Hepatocyte (in vitro differentiated cells): ENCODE measurements around the gene R3HDM4.

Source experiments
- CTCF ChIP-seq: fragments of 200-600 bp; sonication (generic); IDR thresholded peaks from 2 replicates; pipeline ENCODE4 v1.5.1; 2016; ENCODE audit warnings: antibody characterized with exemption, mild to moderate bottlenecking; ENCODE audit not compliant: poor library complexity
- EZH2 ChIP-seq: fragments of 200-600 bp; sonication (generic); IDR thresholded peaks from 2 replicates; pipeline ENCODE4 v1.6.1; 2016; ENCODE audit warnings: antibody characterized with exemption, mild to moderate bottlenecking, borderline replicate concordance

GRCh38 chr19:926323-926588 lies 13.2 kb upstream of the R3HDM4 start:
- TF ChIP-seq CTCF, result no peak
- TF ChIP-seq EZH2, result no peak
